MM.1S (cell line): Measurements from ENCODE around the gene GATC.

Experiments
- CTCF ChIP-seq: fragments of 300-600 bp; sonication (generic); IDR thresholded peaks from 2 replicates; pipeline ENCODE4 v1.5.1; 2016; ENCODE audit warnings: antibody characterized with exemption, low read length, mixed read lengths
- EZH2 ChIP-seq: fragments of 300-600 bp; sonication (generic); optimal IDR thresholded peaks from 2 replicates; pipeline ENCODE3; 2017; ENCODE audit warnings: low read depth, mild to moderate bottlenecking, antibody characterized with exemption, low read length, mixed read lengths
- EZH2phosphoT487 ChIP-seq: fragments of 300-600 bp; sonication (generic); IDR thresholded peaks from 2 replicates; pipeline ENCODE4 v1.6.1; 2018; ENCODE audit warnings: antibody characterized with exemption, low read length

DNA sequence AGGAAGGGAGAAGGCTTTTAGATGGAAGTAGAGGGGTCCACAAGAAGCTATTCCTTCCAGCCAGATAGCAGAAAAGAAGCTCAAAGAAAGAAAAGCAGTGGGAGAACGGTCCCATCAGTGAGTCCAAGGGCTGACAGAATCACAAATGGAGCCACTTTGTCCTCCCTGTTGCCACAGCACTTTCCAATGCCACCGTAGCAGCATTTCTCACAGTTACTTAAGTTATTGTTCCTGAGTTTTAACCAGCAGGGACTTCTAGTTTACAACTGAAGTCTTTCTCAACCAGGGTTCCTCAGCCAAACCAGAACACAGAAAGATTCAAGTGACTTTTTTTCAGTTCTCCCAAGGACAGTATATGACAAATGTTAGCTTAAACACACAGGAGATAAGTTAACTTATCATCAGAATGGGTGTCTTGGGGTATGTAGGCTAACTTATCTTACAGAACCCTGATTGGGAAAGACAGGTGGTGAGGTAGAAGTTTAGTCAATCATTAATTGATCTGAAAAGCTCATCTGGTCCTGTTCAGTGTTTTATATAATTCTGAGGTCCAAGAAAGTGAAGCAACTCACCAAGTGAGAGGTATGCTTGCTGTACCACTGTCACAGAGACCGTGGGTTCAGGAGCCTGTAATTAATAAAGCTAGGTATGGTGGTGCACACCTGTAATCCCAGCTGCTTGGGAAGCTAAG is 7.0 kb downstream of the GATC start:
- no peak for TF ChIP-seq CTCF
- TF ChIP-seq EZH2 = no peak
- TF ChIP-seq EZH2phosphoT487 = no peak
